EL (cell line): Measurements from ENCODE around the gene LY6G6F.

Source experiments
- DNase-seq: peaks from one replicate; pipeline ENCODE4 v3.0.0-alpha.2; 2016

The LY6G6F gene

DNA sequence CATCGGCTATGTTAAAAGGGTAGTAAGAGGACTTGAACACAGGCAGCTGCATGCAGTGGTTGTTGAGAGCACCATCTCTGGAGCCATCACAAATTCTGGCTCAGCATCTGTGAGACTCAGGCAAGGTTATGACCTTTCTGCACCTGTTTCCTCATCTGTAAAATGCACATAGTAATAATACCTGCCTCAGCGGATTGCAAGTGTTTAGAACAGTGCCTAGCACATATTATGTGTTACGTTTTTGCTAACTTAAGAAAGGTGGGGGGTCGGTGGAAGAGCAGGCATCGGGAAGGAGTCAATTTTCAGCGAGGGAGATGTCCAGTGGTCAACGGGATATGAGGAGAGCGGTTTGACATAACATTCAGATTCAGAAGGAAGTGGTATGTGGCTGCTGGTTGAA, 28.7 kb upstream of the LY6G6F start:
- no peak for DNase-seq

DNA sequence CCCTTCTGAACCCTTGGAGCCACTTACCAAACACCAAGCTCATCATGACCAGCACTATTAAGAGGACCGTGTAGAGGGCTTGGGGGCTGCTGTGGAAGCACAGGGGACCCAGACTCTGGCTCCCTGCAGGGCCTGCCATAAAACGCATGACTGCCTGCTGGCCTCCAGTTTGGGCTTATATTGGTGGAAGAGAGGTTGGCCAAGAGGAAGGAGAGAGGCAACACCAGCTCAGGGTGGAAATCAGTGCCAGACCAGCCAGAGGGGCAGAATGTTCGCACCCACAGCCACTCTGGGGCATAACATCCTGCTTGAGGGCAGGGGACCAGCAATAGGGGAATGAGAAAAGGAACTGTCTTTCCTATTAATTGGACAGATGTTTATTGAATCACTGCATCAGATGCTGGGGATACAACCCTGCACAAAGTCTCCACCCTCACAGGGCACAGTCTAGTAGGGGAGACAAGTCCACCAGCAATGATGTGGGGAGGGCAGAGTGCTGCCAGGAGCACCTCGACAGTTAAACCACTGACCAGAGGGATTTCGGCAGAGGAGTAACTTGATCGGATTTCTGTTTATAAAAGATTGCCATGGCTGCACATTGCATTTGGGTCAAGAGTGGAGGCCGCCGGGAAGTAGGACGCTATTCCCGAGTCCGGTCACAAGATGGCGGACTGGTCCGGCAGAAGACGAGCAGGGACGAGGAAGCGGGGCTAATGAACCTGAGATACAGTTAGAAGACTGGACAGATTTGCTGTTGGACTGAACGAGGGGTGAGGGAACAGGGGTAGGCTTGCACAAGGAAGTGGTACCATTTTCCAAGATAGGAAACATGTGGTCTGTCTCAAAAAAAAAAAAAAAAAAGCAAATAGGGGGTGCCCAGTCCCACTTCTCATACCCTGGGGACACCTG, 26.2 kb upstream of the LY6G6F start, which contains the start of gene LY6G5C:
Gene LY6G5C, minus strand, starts transcription at position 842 of the 909 bp plus-strand sequence. Its CDS starts 694 bp downstream, at position 148.
- DNase-seq = peak; percentile 85

GRCh38 chr6:31681135-31681671, 25.5 kb upstream of the LY6G6F start:
- DNase-seq = peak; percentile 60

DNA sequence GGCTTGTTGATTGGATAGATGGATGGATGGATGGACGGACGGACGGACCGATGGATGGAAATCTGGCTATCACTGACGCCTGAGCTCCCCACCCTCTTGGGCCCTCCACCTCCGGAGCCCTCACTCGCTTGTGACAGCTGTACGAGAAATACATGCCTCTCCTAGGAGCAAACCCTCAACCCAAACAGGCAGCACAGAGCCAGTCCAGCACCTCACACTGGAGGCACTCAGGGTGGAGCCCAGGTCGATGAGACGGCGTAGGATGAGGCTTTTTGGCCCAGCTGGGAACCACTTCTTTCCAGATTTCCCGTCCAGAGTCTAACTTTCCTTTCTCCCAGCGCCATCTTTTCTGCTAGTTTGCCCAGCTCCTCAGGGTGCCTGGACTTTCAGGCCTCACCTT, 23.1 kb upstream of the LY6G6F start:
- no peak for DNase-seq

GRCh38 chr6:31686483-31686882, 20.2 kb upstream of the LY6G6F start:
- no peak for DNase-seq

DNA sequence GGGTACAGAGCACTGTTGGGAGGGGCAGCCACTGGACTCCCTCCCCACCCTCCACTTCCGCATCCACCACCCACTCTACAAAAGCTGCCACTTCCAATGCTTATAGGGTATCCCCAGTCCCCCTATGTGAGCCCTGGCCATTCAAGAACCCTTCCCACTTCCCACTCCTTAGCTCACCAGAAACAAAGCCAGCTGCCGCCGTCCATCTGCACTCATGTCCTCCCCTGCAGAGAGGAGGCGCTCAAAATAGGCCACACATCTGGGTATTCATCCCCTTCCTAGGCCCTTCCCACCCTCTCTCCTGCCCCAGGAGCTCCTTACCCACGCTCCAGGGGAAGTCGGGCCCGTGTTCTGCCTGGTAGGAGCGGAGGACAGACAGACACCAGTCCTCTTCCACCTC, 19.3 kb upstream of the LY6G6F start:
- DNase-seq = no peak

DNA sequence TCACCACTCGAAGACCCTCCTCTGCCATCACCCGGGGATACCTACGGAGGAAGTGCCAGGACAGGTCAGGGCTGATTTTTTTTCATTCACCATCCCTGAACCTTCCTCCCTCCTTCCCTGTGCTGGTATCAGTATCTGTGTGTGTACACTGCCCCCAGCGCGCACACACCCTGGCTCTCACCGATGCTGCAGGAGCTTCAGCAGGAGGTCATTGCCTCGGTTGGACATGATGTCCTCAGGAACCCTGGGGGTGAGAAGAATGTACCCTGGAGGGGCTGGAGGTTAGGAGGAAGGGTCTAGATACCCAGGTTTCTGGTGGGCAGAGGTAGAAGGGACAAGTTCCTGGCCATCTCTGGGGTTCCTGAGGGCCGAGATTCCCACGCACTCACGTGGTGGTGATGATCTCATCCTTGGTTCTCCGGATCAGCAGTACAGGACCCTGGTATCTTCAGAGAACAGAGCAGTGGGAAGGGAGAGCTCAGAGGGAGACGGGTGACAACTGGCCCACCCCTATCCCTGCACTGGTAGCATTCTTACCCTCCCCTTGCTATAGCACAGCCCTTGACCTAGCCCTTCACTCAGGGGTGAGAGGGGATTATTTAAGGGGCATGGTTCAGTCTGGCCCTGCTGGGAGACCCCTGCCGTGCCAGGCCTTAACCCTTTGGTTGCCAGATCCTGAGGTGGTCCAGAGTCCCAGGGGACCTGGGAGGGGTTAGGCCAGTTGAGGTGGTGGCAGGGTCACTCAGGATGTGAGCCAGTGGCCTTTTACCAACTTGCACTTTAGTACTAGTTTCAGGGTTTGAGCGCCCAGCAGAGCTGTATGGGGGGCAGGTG, 18.6 kb upstream of the LY6G6F start:
- no peak for DNase-seq

DNA sequence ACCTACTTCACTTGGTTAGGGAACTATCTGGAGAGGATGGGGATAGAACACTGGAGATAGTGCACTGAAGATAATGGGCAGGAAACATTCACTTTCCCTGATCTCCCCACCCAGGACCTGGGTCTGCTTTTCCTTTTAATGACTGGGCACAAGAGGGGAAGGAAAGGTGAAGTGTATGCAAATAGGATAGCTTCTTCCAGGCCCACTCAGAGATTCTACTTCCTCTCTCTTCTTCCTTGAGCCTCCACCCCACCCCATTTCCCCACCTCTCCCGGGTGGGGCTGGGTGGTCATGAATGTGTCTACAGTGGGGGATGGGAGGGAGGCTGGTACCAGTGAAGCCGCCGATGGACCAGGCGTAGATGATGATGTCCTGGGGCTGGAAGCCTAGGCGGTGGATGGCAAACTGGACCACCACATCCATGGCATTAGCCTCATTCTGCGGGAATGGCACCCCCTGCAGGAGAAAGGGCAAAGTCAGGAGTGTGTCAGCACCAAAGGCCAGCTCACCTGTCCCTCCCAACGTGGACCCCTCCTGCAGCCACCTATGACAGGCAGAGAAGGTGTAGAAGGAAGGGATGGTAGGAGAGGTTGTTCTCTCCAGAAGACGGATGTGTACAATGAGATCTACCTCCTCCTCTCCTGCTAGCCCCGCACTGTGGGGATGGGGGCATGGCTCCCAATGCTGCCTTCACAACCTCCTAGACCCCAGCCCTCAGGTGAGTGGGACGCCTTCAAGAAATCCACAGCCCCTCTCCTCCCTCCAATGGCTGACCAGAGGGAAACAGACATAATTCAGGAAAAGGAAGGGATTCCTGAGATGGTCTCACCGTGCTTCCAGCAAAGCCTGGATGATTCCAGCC, 17.2 kb upstream of the LY6G6F start:
- DNase-seq = no peak

GRCh38 chr6:31690231-31691077, 16.2 kb upstream of the LY6G6F start:
- no peak for DNase-seq

GRCh38 chr6:31691078-31691463, 15.6 kb upstream of the LY6G6F start:
- DNase-seq = no peak

- no peak for DNase-seq
Measured at GRCh38 chr6:31691564-31692108, 15.0 kb upstream of the LY6G6F start.

GRCh38 chr6:31692353-31692752, 14.3 kb upstream of the LY6G6F start:
- no peak for DNase-seq

DNA sequence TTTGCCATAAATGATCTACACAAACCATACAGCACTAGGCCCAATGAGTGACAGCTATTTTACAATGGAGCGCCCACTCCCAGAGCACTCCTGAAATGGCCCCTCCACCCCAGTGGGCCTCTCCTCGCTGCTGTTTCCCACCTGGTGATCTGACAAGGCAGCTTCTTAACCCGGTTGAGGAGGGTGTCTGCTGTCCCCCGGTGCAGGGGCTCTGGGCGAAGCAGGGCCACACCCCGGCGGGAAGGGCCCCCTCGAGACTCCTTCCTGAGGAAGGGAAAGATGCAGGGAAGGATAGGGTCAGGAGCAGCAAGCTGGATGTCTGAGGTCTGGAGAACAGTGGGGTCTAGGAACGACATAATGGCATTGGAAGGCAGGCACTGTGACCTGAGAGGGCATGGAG, 13.8 kb upstream of the LY6G6F start:
- no peak for DNase-seq

DNA sequence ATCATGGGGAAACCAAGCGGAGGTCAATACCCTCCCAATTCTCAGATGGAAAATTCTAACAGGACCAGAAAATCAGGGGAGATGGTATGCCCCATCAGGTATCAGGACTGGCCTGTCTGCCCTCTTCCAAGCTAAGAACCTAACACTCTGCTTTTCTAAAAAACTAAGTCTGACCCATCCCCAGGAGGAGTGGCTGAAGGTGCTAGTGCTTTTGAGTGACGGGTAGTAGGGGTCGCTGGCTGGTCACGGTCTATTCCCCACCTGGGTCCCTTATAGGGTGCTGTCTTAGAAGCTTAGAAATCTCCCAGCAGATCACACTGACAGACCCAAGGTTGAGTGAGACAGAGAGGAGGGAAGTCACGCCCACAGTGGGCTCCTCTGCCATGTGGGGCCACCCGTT, 13.1 kb upstream of the LY6G6F start:
- DNase-seq = no peak

DNA sequence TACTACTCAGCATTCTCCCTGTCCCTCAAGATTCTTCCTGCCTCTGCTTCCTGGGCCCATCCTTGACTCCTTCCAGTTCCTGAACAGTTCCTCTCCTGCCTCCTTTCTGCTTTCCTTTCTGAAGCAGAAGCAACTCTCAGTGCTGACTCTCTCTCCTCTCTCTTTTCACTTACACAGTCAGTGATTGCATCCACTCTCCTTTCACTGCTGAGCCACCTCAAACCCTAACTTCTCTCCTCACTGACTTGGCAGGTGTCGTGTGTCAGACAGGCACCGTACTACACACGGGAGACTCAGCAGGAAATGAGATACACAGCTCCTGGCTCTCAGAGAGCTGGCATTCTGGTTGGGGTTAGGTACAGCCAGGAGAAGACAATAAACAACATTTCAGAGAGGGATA, 9.1 kb upstream of the LY6G6F start:
- no peak for DNase-seq

DNA sequence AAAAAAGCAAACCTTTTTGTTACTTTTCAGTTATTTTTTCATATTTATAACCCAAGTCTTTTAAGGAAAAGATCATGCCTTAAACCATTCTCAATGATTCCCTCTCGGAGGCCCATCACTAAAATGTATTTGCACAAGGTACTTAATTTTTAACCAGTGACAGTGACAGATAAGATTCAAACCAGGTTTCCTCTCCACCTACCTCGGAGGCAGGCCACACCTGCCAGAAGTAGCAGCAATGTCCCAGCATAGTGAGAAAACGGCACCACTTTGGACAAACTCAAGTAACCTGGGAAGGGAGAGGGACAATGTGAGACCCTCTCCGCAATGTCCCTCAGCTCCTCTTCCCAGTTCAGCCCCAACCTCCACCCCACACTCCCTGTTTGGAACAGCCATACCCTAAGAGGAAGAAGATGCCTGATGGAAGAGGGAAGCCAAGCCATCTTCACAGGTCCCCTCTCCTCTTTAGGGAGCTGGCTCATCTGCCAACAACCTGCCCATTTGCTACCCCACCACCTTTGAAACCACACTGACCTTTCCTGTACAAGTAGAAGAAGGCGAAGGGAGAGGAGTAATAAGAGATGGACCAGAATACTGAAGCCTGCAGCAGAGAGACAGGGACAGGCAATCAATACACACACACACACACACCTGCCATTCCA, 5.8 kb upstream of the LY6G6F start:
- DNase-seq = no peak

- DNase-seq = peak; percentile 30
Measured at GRCh38 chr6:31701666-31702404, 4.8 kb upstream of the LY6G6F start.

DNA sequence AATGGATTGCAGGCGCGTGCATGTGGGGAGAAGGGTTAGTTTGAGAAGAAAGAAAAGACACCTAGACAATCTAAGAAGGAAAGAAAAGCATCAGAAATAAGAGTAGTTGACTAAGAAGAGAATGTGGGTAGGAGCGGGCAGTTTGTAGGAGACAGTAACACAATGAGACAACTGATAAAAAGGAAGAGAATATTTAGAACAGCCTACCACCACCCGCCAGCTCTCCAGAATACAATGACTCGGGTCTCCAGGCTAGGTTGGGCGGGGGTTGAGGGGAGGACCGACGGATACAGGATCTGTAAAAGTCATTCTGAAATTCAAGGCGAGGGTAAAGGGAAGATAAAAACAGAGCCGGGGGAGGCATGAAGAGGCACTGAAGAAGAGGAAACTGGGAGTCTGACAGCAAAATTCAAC, 4.3 kb upstream of the LY6G6F start:
- no peak for DNase-seq

GRCh38 chr6:31702819-31703716, 3.6 kb upstream of the LY6G6F start, which contains the start of gene ABHD16A:
Gene ABHD16A (minus strand): TSS chr6:31703324. CDS start chr6:31703281, 43 bp downstream.
- DNase-seq = peak; percentile 99
